Measurements from ENCODE around the gene DESI1. TPM values are rescaled to one million over a fixed set of nuclear protein-coding genes. Genes with fewer than 3 reads are reported as not detected.

The DESI1 gene
- total RNA-seq, 1 experiment from 2014 or later, result 20.9 TPM

- Histone ChIP-seq H3K4me2 (ENCODE audit: low read length) (no peak overlapping the region), H3K9me2 (replicated peaks; ENCODE audit: low read length) (no peaks in the 10 kb centered on the region), H3K4me1 (ENCODE audit: insufficient read depth, low read length) (no peaks in the 10 kb centered on the region), H3K9ac (ENCODE audit: low read length) (no peak overlapping the region), H3K4me3 (ENCODE audit: low read length) (no peak overlapping the region), H3K9me3 (ENCODE audit: low read length) (no peaks in the 10 kb centered on the region), H3K79me2 (ENCODE audit: low read length) (no peaks in the 10 kb centered on the region), H3K27ac (ENCODE audit: low read length) (no peak overlapping the region), H2AFZ (ENCODE audit: low read length) (no peak overlapping the region), H4K20me1 (ENCODE audit: low read length) (no peaks in the 10 kb centered on the region), H3F3A (ENCODE audit: low read length, unreplicated experiment) (no peaks in the 10 kb centered on the region), H3K36me3 (ENCODE audit: low read depth, low read length) (no peaks in the 10 kb centered on the region), H3K27me3 (ENCODE audit: low read length) (no peaks in the 10 kb centered on the region)
- intact Hi-C loops (cut with micrococcal nuclease), result no loop called here
- ATAC-seq (no peak), DNase-seq (no peak)
- ChIA-PET POLR2A (ENCODE audit: unreplicated experiment) (no interaction called here), CTCF (no interaction called here)
- no peak for TF ChIP-seq CTCF (conservative IDR thresholded peaks at IDR 0.05; ENCODE audit: low read depth, low read length)
- TF ChIP-seq EZH2 (IDR thresholded peaks at IDR 0.05; ENCODE audit: low read length, unreplicated experiment), result no peak
- no peak for TF ChIP-seq EZH2phosphoT487 (IDR thresholded peaks at IDR 0.05; ENCODE audit: borderline replicate concordance, low read length)
- BruUV-seq (replicated peaks), result no TSS peak
Observed at GRCh38 chr22:41578818-41579217, 42.0 kb downstream of the DESI1 start.

DNA sequence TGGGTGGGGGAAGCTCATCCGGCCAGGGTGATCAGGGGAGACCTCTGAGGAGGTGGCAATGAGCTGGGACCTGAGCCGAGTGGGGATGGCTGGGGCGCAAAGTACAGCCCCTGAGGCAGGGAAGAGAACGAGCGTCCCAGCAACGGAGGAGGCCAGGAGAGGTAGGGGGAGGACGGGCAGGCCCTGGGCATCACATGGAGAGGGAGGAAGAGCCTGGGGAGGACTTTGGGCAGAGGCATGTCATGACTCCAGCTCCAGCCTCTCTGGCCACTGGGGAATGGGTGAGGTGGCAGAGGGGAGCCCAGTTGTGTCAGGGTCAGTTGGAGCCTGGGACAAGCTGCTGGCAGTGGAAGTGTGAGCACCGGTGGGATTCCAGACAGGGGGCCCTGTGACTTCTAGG is 42.7 kb downstream of the DESI1 start:
- H3F3A ChIP-seq (ENCODE audit: low read length, unreplicated experiment), result no peaks in the 10 kb centered on the region
- no peaks in the 10 kb centered on the region for H3K4me1 ChIP-seq (ENCODE audit: insufficient read depth, low read length)
- H3K4me2 ChIP-seq (ENCODE audit: low read length), result no peak overlapping the region
- intact Hi-C loops (cut with micrococcal nuclease), result no loop called here
- no peak overlapping the region for H3K9ac ChIP-seq (ENCODE audit: low read length)
- TF ChIP-seq CTCF (conservative IDR thresholded peaks at IDR 0.05; ENCODE audit: low read depth, low read length) (no peak), EZH2 (IDR thresholded peaks at IDR 0.05; ENCODE audit: low read length, unreplicated experiment) (no peak), EZH2phosphoT487 (IDR thresholded peaks at IDR 0.05; ENCODE audit: borderline replicate concordance, low read length) (no peak)
- H3K36me3 ChIP-seq (ENCODE audit: low read depth, low read length), result no peaks in the 10 kb centered on the region
- no peaks in the 10 kb centered on the region for H3K9me3 ChIP-seq (ENCODE audit: low read length)
- ATAC-seq (no peak), DNase-seq (no peak)
- H3K4me3 ChIP-seq (ENCODE audit: low read length), result no peak overlapping the region
- H3K27me3 ChIP-seq (ENCODE audit: low read length), result no peaks in the 10 kb centered on the region
- H3K27ac ChIP-seq (ENCODE audit: low read length), result no peak overlapping the region
- H3K9me2 ChIP-seq (replicated peaks; ENCODE audit: low read length), result no peaks in the 10 kb centered on the region
- no peak overlapping the region for H2AFZ ChIP-seq (ENCODE audit: low read length)
- CTCF ChIA-PET, result no interaction called here
- BruUV-seq (replicated peaks), result no TSS peak
- POLR2A ChIA-PET (ENCODE audit: unreplicated experiment), result no interaction called here
- H3K79me2 ChIP-seq (ENCODE audit: low read length), result no peaks in the 10 kb centered on the region
- H4K20me1 ChIP-seq (ENCODE audit: low read length), result no peaks in the 10 kb centered on the region

DNA sequence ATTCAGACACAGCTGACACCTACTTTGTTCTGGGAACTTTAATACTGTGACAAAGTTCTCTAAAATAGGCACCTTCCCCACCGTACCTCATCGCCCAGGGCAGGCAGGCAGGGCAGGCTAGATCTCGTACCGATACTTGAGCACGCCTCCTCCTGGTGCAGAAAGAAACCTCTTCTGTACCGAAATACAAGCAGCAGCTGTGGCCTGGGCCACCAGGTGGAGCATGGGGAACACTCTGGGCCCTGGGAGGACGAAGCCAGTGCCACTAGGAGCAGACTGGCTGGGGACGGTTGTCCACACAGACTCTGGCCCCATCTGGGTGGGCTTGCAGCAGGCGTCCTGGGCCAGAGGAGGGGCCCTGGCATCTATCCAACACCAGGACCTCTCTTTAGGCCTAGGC is 44.0 kb downstream of the DESI1 start:
- H3F3A ChIP-seq (ENCODE audit: low read length, unreplicated experiment), result no peaks in the 10 kb centered on the region
- H4K20me1 ChIP-seq (ENCODE audit: low read length), result no peaks in the 10 kb centered on the region
- no peak overlapping the region for H3K4me2 ChIP-seq (ENCODE audit: low read length)
- ChIA-PET POLR2A (ENCODE audit: unreplicated experiment) (no interaction called here), CTCF (interaction anchor here (1.2 kb wide), 1 partner anchor 13 kb away, joined by 4 read pairs; the partner anchor contains the start of gene PMM1)
- BruUV-seq (replicated peaks), result no TSS peak
- no peak overlapping the region for H2AFZ ChIP-seq (ENCODE audit: low read length)
- H3K4me1 ChIP-seq (ENCODE audit: insufficient read depth, low read length), result no peaks in the 10 kb centered on the region
- ATAC-seq, result peak; percentile 92
- DNase-seq, result peak; percentile 56
- no peaks in the 10 kb centered on the region for H3K9me2 ChIP-seq (replicated peaks; ENCODE audit: low read length)
- no peaks in the 10 kb centered on the region for H3K27me3 ChIP-seq (ENCODE audit: low read length)
- H3K36me3 ChIP-seq (ENCODE audit: low read depth, low read length), result no peaks in the 10 kb centered on the region
- no peak overlapping the region for H3K4me3 ChIP-seq (ENCODE audit: low read length)
- no peaks in the 10 kb centered on the region for H3K79me2 ChIP-seq (ENCODE audit: low read length)
- intact Hi-C loops (cut with micrococcal nuclease), result no loop called here
- TF ChIP-seq EZH2 (IDR thresholded peaks at IDR 0.05; ENCODE audit: low read length, unreplicated experiment), result no peak
- no peak for TF ChIP-seq EZH2phosphoT487 (IDR thresholded peaks at IDR 0.05; ENCODE audit: borderline replicate concordance, low read length)
- peak; percentile 71 for TF ChIP-seq CTCF (conservative IDR thresholded peaks at IDR 0.05; ENCODE audit: low read depth, low read length)
- no peak overlapping the region for H3K9ac ChIP-seq (ENCODE audit: low read length)
- no peak overlapping the region for H3K27ac ChIP-seq (ENCODE audit: low read length)
- no peaks in the 10 kb centered on the region for H3K9me3 ChIP-seq (ENCODE audit: low read length)
